ENCODE measurements around the gene SPRTN.

SPRTN gene

DNA sequence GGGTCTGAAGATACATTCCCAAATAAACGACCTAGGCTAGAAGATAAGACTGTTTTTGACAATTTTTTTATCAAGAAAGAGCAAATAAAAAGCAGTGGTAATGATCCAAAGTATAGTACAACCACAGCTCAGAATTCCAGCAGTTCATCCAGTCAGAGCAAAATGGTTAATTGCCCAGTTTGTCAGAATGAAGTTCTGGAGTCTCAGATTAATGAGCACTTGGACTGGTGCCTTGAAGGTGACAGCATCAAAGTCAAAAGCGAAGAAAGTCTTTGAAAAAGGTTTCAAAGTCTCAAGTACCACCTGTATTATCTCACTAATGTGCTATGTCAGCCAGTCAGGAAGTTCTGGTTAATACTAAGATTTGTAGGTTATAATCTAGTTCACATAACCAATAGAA is 15.0 kb downstream of the SPRTN start:
- peaks cover 5% of the 10 kb centered on the region for H3K4me1 Mint-ChIP-seq
- H3K27me3 Mint-ChIP-seq (ENCODE audit: low read depth), result no peaks in the 10 kb centered on the region
- no peaks in the 10 kb centered on the region for H3K9me3 Mint-ChIP-seq
- no peak overlapping the region for H3K27ac Mint-ChIP-seq
- TF ChIP-seq, protein P1, sequence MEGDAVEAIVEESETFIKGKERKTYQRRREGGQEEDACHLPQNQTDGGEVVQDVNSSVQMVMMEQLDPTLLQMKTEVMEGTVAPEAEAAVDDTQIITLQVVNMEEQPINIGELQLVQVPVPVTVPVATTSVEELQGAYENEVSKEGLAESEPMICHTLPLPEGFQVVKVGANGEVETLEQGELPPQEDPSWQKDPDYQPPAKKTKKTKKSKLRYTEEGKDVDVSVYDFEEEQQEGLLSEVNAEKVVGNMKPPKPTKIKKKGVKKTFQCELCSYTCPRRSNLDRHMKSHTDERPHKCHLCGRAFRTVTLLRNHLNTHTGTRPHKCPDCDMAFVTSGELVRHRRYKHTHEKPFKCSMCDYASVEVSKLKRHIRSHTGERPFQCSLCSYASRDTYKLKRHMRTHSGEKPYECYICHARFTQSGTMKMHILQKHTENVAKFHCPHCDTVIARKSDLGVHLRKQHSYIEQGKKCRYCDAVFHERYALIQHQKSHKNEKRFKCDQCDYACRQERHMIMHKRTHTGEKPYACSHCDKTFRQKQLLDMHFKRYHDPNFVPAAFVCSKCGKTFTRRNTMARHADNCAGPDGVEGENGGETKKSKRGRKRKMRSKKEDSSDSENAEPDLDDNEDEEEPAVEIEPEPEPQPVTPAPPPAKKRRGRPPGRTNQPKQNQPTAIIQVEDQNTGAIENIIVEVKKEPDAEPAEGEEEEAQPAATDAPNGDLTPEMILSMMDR (IDR thresholded peaks at IDR 0.05; ENCODE audit: unreplicated experiment in 3 of 3), result no peak
- H3K4me3 Mint-ChIP-seq, result no peak overlapping the region
- peaks cover 40% of the 10 kb centered on the region for H3K36me3 Mint-ChIP-seq (ENCODE audit: low read depth)

DNA sequence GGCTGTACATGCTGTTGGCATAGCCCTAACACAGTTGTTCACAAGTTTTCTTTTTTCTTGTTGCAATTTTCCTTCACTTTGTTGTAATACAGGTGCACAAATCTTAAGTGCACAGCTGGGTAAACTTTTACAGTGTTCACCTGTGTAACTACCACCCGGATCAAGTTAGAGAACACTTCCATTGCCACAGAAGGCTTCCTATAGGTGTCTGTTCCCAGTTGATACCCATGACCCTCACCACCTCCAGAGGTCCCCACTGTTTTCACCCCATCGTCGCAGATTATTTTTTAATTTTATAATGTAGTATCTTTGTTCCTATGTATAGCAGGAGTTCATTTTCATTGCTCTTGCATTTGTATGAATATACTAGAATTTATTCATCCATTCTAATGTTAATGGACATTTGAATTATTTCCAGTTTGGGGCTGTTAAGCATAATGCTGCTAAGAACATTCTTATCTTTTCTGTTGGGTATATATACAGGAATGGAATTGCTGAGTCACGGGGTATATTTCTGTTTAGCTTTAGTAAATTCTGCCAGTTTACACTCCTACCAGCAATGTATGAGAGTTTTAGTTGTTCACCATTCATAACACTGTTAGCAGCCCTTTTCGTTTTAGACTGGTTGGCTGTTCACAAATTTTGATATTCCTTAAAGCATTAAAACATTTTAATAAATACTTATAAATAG is 16.4 kb downstream of the SPRTN start:
- Mint-ChIP-seq H3K4me1 (peaks cover 5% of the 10 kb centered on the region), H3K9me3 (no peaks in the 10 kb centered on the region), H3K36me3 (ENCODE audit: low read depth) (peaks cover 31% of the 10 kb centered on the region), H3K4me3 (no peak overlapping the region), H3K27me3 (ENCODE audit: low read depth) (no peaks in the 10 kb centered on the region), H3K27ac (no peak overlapping the region)
- TF ChIP-seq, protein P1 (IDR thresholded peaks at IDR 0.05; ENCODE audit: unreplicated experiment in 3 of 3), result no peak

DNA sequence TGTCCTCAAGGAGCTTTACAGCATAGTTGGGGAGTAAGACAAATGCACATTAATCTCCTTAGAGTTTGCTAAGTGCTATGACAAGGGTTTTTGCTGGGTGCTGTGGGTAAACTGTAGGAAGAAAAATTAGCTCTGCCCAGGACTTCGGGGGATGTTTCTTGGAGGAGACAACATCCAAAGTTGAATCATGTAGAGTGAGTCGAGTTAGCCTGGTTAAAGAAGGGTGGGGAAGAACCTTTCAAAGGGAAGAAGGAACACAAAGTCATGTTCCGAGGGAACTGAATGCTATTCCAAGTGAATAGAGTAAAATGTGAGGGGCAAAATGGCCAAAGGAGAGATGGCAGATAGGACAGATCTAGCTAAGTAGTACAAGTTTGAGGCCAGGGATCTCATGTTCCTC is 17.1 kb downstream of the SPRTN start:
- H3K27me3 Mint-ChIP-seq (ENCODE audit: low read depth), result no peaks in the 10 kb centered on the region
- peaks cover 5% of the 10 kb centered on the region for H3K4me1 Mint-ChIP-seq
- H3K27ac Mint-ChIP-seq, result no peak overlapping the region
- no peaks in the 10 kb centered on the region for H3K9me3 Mint-ChIP-seq
- no peak overlapping the region for H3K4me3 Mint-ChIP-seq
- TF ChIP-seq, protein P1 (IDR thresholded peaks at IDR 0.05; ENCODE audit: unreplicated experiment in 3 of 3), result no peak
- H3K36me3 Mint-ChIP-seq (ENCODE audit: low read depth), result peaks cover 32% of the 10 kb centered on the region

DNA sequence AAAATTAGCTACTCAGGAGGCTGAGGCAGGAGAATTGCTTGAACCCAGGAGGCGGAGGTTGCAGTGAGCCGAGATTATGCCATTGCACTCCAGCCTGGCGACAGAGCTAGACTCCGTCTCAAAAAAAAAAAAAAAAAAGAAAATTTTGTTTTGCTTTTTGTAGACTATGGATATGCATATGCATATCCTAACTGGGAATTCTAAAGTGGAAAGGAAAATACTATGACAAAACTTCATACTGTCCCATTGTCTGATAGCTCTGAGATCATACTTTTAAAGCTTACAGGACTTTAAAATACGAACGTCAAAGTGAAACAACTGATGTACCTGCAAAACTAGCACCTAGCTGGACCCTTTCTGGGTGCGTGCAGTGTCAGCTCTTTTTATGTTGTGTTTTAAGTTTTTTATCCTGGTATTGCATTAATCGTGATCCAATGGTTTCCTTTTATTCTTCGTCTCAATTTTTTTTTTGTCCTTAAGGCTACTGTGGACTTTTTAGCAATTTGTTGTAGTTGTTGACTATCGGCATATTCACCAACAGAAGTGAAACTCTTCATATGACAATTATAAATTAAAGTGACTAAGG is 19.2 kb downstream of the SPRTN start:
- TF ChIP-seq, protein P1 (IDR thresholded peaks at IDR 0.05; ENCODE audit: unreplicated experiment in 3 of 3), result no peak
- Mint-ChIP-seq H3K4me3 (no peak overlapping the region), H3K27me3 (ENCODE audit: low read depth) (no peaks in the 10 kb centered on the region), H3K36me3 (ENCODE audit: low read depth) (peaks cover 37% of the 10 kb centered on the region), H3K9me3 (no peaks in the 10 kb centered on the region), H3K27ac (no peak overlapping the region), H3K4me1 (peaks cover 5% of the 10 kb centered on the region)

DNA sequence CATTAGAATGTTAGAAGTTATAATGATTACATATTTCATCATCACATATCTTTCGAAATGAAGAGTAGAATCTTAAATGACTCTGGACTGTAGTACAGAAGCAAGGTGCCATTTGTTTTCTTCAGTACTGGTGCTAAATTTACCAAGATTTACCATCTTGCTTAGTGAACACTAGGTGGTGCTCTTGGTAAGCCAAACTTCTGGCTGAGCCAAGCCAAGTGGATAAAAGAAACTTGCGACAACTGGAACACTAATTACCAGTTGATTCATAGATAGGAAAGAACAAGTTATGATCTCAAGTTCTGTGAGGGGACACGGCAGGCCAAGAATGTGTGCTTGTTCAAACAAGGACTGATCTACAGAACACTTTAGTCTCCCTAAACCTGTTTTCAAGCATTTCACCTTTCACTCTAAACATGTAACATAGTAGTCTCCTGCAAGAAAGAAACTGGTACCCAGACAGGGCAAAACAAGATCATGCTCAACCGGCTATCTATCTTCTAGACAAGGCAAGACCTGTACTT is 19.8 kb downstream of the SPRTN start:
- TF ChIP-seq, protein P1 (IDR thresholded peaks at IDR 0.05; ENCODE audit: unreplicated experiment in 3 of 3), result peak; percentile 80 to 83 (median 82)
- Mint-ChIP-seq H3K36me3 (ENCODE audit: low read depth) (peaks cover 33% of the 10 kb centered on the region), H3K27me3 (ENCODE audit: low read depth) (no peaks in the 10 kb centered on the region), H3K4me1 (peaks cover 5% of the 10 kb centered on the region), H3K4me3 (no peak overlapping the region), H3K9me3 (no peaks in the 10 kb centered on the region), H3K27ac (peak overlapping the region in 1 of 3 experiments; percentile 48)
